Body of pancreas (tissue), 4 donors: ENCODE data around the gene RFTN1. TPM values are rescaled to one million over a fixed set of nuclear protein-coding genes. Genes with fewer than 3 reads are reported as not detected.

Source experiments
- ATAC-seq: fragments of 150-250 bp; one replicate; pipeline ENCODE4 v1.9.1; 2016
- DNase-seq, 4 donors: peaks; one replicate each; pipeline ENCODE4 v3.0.0-alpha.2; 2019
- H3K27ac ChIP-seq, 4 donors: fragments of 200-600 bp; sonication (generic); 1 replicate in 3 of 4; 2 replicates in 1 of 4; pipeline versions ENCODE4 v1.5.1 to v1.6.1; 2016 to 2019; ENCODE audit warnings: mild to moderate bottlenecking in 1 of 4, mixed read lengths in 1 of 4, moderate library complexity in 1 of 4
- H3K27me3 ChIP-seq, 2 donors: fragments of 200-600 bp; sonication (generic); one replicate each; pipeline ENCODE4 v1.6.0; 2016; ENCODE audit warnings: mild to moderate bottlenecking in 1 of 2
- H3K36me3 ChIP-seq, 2 donors: fragments of 200-600 bp; sonication (generic); replicated peaks in 1 of 2; 2 replicates each; pipeline ENCODE4 v1.5.1; 2016; ENCODE audit warnings: low read depth in 2 of 2; ENCODE audit not compliant: insufficient read depth in 1 of 2
- H3K4me1 ChIP-seq: fragments of 200-600 bp; sonication (generic); one replicate; pipeline ENCODE4 v1.6.0; 2016
- H3K4me3 ChIP-seq, 2 donors: fragments of 200-600 bp; sonication (generic); 1 replicate in 1 of 2; 2 replicates in 1 of 2; pipeline ENCODE4 v1.5.1; 2016 to 2019
- H3K9me3 ChIP-seq, 3 donors: fragments of 200-600 bp; sonication (generic); 1 replicate in 2 of 3; 2 replicates in 1 of 3; pipeline ENCODE4 v1.5.1; 2016
- CTCF ChIP-seq, 7 experiments: fragments of 450-650 bp in 4 of 7; fragments of 200-600 bp in 3 of 7; sonication (generic) in 3 of 7; IDR thresholded peaks; one replicate each; pipeline ENCODE4 v1.5.1; 2016 to 2019; ENCODE audit warnings: antibody characterized with exemption in 7 of 7
- POLR2A ChIP-seq, 3 donors: fragments of 450-650 bp; IDR thresholded peaks; one replicate each; pipeline ENCODE4 v1.6.1; 2016; ENCODE audit warnings: antibody characterized with exemption in 3 of 3, mild to moderate bottlenecking in 2 of 3
- WGBS, 2 donors: methylation state at CpG; one replicate each; pipeline ENCODE4 v1.1.5; 2017; 5-methylcytosine and 5-hydroxymethylcytosine counted together
- intact Hi-C: fragments of 100-400 bp; cut with DNase I; formaldehyde crosslinking; loops from one replicate; pipeline ENCODE4 v1.15.1; 2023
- total RNA-seq, 2 donors: library from RNA; depleted of rRNA; stranded (reverse); fragments of >200 nt; gene quantifications; one replicate each; pipeline ENCODE4 v1.1.0, GENCODE V29; 2016

RFTN1 gene
- total RNA-seq, 2 donors from 2014 or later, result 6.5 to 28.0 TPM

GRCh38 chr3:16467393-16467792 lies 46.1 kb downstream of the RFTN1 start:
- WGBS, 2 donors, result 56 to 65% methylated on average over 8 of the region's 9 CpGs
- Histone ChIP-seq H3K9me3 (no peaks in the 10 kb centered on the region), H3K4me1 (no peaks in the 10 kb centered on the region), H3K4me3 (no peak overlapping the region), H3K27ac (no peak overlapping the region), H3K36me3 (no peaks in the 10 kb centered on the region), H3K27me3 (no peaks in the 10 kb centered on the region)
- intact Hi-C loops, result no loop called here
- DNase-seq (no peak), ATAC-seq (no peak)
- TF ChIP-seq CTCF (IDR thresholded peaks at IDR 0.05), result no peak
- no peak for TF ChIP-seq POLR2A (IDR thresholded peaks at IDR 0.05)

- TF ChIP-seq POLR2A (IDR thresholded peaks at IDR 0.05) (no peak), CTCF (IDR thresholded peaks at IDR 0.05) (no peak)
- 50 to 55% methylated on average over 4 of the region's 4 CpGs for WGBS, 2 donors
- H3K4me1 ChIP-seq, result no peaks in the 10 kb centered on the region
These were observed 46.7 kb downstream of the RFTN1 start for GRCh38 chr3:16466822-16467221.

GRCh38 chr3:16464511-16465148 lies 48.9 kb downstream of the RFTN1 start:
- DNase-seq (no peak), ATAC-seq (no peak)
- Histone ChIP-seq H3K36me3 (no peaks in the 10 kb centered on the region), H3K4me1 (no peaks in the 10 kb centered on the region), H3K27ac (no peak overlapping the region), H3K9me3 (no peaks in the 10 kb centered on the region), H3K27me3 (no peaks in the 10 kb centered on the region), H3K4me3 (no peak overlapping the region)
- WGBS, 2 donors, result 55 to 64% methylated on average over 3 of the region's 3 CpGs
- no peak for TF ChIP-seq POLR2A (IDR thresholded peaks at IDR 0.05)
- no peak for TF ChIP-seq CTCF (IDR thresholded peaks at IDR 0.05)
- intact Hi-C loops, result no loop called here

More at GRCh38 chr3:16466822-16467221, 46.7 kb downstream of the RFTN1 start:
- Histone ChIP-seq H3K36me3 (no peaks in the 10 kb centered on the region), H3K9me3 (no peaks in the 10 kb centered on the region), H3K4me3 (no peak overlapping the region), H3K27me3 (no peaks in the 10 kb centered on the region), H3K27ac (no peak overlapping the region)
- DNase-seq (no peak), ATAC-seq (no peak)
- intact Hi-C loops, result no loop called here

GRCh38 chr3:16463914-16464313 lies 49.6 kb downstream of the RFTN1 start:
- Histone ChIP-seq H3K4me1 (no peaks in the 10 kb centered on the region), H3K4me3 (no peak overlapping the region), H3K36me3 (no peaks in the 10 kb centered on the region), H3K9me3 (no peaks in the 10 kb centered on the region), H3K27ac (no peak overlapping the region), H3K27me3 (no peaks in the 10 kb centered on the region)
- ATAC-seq (no peak), DNase-seq (no peak)
- TF ChIP-seq CTCF (IDR thresholded peaks at IDR 0.05), result no peak
- no peak for TF ChIP-seq POLR2A (IDR thresholded peaks at IDR 0.05)
- WGBS, 2 donors, result 68 to 74% methylated on average over 5 of the region's 5 CpGs
- intact Hi-C loops, result no loop called here

GRCh38 chr3:16463119-16463518 lies 50.4 kb downstream of the RFTN1 start:
- Histone ChIP-seq H3K4me1 (no peaks in the 10 kb centered on the region), H3K27ac (no peak overlapping the region), H3K27me3 (no peaks in the 10 kb centered on the region), H3K4me3 (no peak overlapping the region), H3K9me3 (no peaks in the 10 kb centered on the region), H3K36me3 (no peaks in the 10 kb centered on the region)
- WGBS, 2 donors, result 64 to 76% methylated on average over 1 of the region's 1 CpG
- TF ChIP-seq CTCF (IDR thresholded peaks at IDR 0.05), result no peak
- no peak for TF ChIP-seq POLR2A (IDR thresholded peaks at IDR 0.05)
- no peak for DNase-seq
- intact Hi-C loops, result no loop called here
- ATAC-seq, result no peak
